NB4 (cell line): ENCODE measurements around the gene TSPYL6.

ENCODE experiments used
- POLR2A ChIP-seq: IDR thresholded peaks from 2 replicates; pipeline ENCODE4 v1.6.1; 2011; ENCODE audit warnings: mild to moderate bottlenecking; ENCODE audit not compliant: insufficient read length; ENCODE audit errors: extremely low read depth
- TF ChIP-seq, protein P1 (sequence below): IDR thresholded peaks from one replicate; pipeline ENCODE4 v1.5.1; 2012; ENCODE audit warnings: low read depth, low read length
- TF ChIP-seq, protein P2 (sequence below): IDR thresholded peaks from 2 replicates; pipeline ENCODE4 v1.6.1; 2011; ENCODE audit warnings: low read depth, low read length

DNA sequence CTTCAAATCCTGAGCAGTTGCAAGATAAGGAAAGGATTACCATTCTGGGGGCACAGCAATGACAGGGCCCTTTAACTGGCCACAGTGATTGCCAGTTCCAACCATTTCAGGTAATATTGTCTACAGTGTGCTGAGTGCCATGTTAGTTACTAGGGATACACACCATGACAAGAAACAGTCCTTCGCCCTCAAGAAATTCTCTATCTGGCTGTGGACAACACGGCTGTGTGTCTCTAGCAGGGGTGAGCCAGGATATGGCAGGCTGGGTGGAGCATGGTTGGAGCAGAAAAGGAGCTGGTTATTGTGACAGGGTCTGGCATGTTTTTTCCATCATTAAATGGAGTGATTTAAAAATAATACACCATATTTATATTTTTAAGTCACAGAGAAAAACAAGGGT, 31.0 kb downstream of the TSPYL6 start:
- TF ChIP-seq, protein P1, sequence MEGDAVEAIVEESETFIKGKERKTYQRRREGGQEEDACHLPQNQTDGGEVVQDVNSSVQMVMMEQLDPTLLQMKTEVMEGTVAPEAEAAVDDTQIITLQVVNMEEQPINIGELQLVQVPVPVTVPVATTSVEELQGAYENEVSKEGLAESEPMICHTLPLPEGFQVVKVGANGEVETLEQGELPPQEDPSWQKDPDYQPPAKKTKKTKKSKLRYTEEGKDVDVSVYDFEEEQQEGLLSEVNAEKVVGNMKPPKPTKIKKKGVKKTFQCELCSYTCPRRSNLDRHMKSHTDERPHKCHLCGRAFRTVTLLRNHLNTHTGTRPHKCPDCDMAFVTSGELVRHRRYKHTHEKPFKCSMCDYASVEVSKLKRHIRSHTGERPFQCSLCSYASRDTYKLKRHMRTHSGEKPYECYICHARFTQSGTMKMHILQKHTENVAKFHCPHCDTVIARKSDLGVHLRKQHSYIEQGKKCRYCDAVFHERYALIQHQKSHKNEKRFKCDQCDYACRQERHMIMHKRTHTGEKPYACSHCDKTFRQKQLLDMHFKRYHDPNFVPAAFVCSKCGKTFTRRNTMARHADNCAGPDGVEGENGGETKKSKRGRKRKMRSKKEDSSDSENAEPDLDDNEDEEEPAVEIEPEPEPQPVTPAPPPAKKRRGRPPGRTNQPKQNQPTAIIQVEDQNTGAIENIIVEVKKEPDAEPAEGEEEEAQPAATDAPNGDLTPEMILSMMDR: no peak
- TF ChIP-seq POLR2A: no peak
- TF ChIP-seq, protein P2, sequence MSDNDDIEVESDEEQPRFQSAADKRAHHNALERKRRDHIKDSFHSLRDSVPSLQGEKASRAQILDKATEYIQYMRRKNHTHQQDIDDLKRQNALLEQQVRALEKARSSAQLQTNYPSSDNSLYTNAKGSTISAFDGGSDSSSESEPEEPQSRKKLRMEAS: no peak
